Activated CD8-positive, alpha-beta T cell treated with anti-CD3 and anti-CD28 coated beads, Interleukin-2, amount 10 ng/mL, durations not matched to agents 7 days and 5 days (primary cell): ENCODE data around the gene HSPA9. TPM values are rescaled to one million over a fixed set of nuclear protein-coding genes. Genes with fewer than 3 reads are reported as not detected.
A peak's percentile ranks its signal among the peaks of the same experiment; 100 is the strongest.
"Not testable (repeated sequence)": the region's sequence is repeated elsewhere in the genome, so short reads cannot be mapped to it uniquely, and the experiment has no call there.

Experiments
- ATAC-seq: fragments of 150-1000 bp; cut with Tn5 transposase; one replicate; pipeline ENCODE4 v1.10.0; 2021; ENCODE audit warnings: moderate library complexity
- CTCF ChIA-PET: fragments of 350-600 bp; sonication (Branson Sonifier 250); formaldehyde crosslinking; loops from one replicate; lab custom pipeline; 2021; ENCODE audit warnings: antibody characterized with exemption; lab: Charles Lee
- POLR2A ChIA-PET: fragments of 350-600 bp; sonication (Branson Sonifier 250); formaldehyde crosslinking; loops from one replicate; lab custom pipeline; 2021; ENCODE audit warnings: antibody characterized with exemption; lab: Charles Lee
- DNase-seq: peaks from one replicate; pipeline ENCODE4 v3.0.0-alpha.2; 2020
- H3K27ac Mint-ChIP-seq: one replicate; pipeline ENCODE4 v1.8.0; 2021; ENCODE audit warnings: mild to moderate bottlenecking, mixed read lengths
- H3K27me3 Mint-ChIP-seq: one replicate; pipeline ENCODE4 v1.8.0; 2021; ENCODE audit warnings: low read depth, mixed read lengths
- H3K36me3 Mint-ChIP-seq: one replicate; pipeline ENCODE4 v1.8.0; 2021; ENCODE audit warnings: low read depth, mixed read lengths
- H3K4me1 Mint-ChIP-seq: one replicate; pipeline ENCODE4 v1.8.0; 2021; ENCODE audit warnings: low read depth, mixed read lengths
- H3K4me3 Mint-ChIP-seq: one replicate; pipeline ENCODE4 v1.8.0; 2021; ENCODE audit warnings: mild to moderate bottlenecking, mixed read lengths
- H3K9me3 Mint-ChIP-seq: one replicate; pipeline ENCODE4 v1.8.0; 2022; ENCODE audit warnings: mixed read lengths; ENCODE audit not compliant: insufficient read depth
- total RNA-seq, 2 experiments: library from RNA; stranded (reverse); gene quantifications; one replicate each; pipeline ENCODE4 v1.2.3, GENCODE V29; 2021

HSPA9 gene
- total RNA-seq, 2 experiments from 2014 or later = 214 to 216 TPM

- POLR2A ChIA-PET = interaction anchor here (0.7 kb wide), 1 partner anchor 368 kb away, joined by 4 read pairs; no protein-coding TSS in a partner anchor
- Mint-ChIP-seq H3K4me1 (peaks cover 16% of the 10 kb centered on the region), H3K4me3 (no peak overlapping the region), H3K27me3 (no peaks in the 10 kb centered on the region), H3K9me3 (no peaks in the 10 kb centered on the region), H3K36me3 (peaks cover 25% of the 10 kb centered on the region), H3K27ac (peak overlapping the region; percentile 16)
- ATAC-seq = no peak
- CTCF ChIA-PET = interaction anchor here (1.0 to 1.6 kb wide), 3 partner anchors 9 to 78 kb away, joined by 3 to 5 read pairs (median 5); no protein-coding TSS in a partner anchor
- DNase-seq = no peak
Measured at GRCh38 chr5:138527170-138527569, 48.0 kb downstream of the HSPA9 start.

GRCh38 chr5:138523406-138523805 is 51.8 kb downstream of the HSPA9 start:
- Mint-ChIP-seq H3K27me3 (no peaks in the 10 kb centered on the region), H3K27ac (no peak overlapping the region), H3K36me3 (peaks cover 22% of the 10 kb centered on the region), H3K4me1 (peaks cover 14% of the 10 kb centered on the region), H3K4me3 (no peak overlapping the region), H3K9me3 (no peaks in the 10 kb centered on the region)
- DNase-seq (no peak), ATAC-seq (no peak)
- ChIA-PET POLR2A (no interaction called here), CTCF (no interaction called here)

- Mint-ChIP-seq H3K9me3 (no peaks in the 10 kb centered on the region), H3K27ac (no peak overlapping the region), H3K4me3 (no peak overlapping the region), H3K27me3 (no peaks in the 10 kb centered on the region), H3K4me1 (peaks cover 11% of the 10 kb centered on the region), H3K36me3 (peaks cover 34% of the 10 kb centered on the region)
- ATAC-seq (no peak), DNase-seq (no peak)
- CTCF ChIA-PET = no interaction called here
- POLR2A ChIA-PET = no interaction called here
Measured at GRCh38 chr5:138520971-138521370, 54.2 kb downstream of the HSPA9 start.

GRCh38 chr5:138517437-138517836 is 57.8 kb downstream of the HSPA9 start:
- H3K36me3 Mint-ChIP-seq = peaks cover 56% of the 10 kb centered on the region

GRCh38 chr5:138515556-138516245 is 59.5 kb downstream of the HSPA9 start:
- POLR2A ChIA-PET = no interaction called here
- CTCF ChIA-PET = interaction anchor here (0.8 to 1.9 kb wide), 4 partner anchors 12 to 112 kb away, joined by 3 to 7 read pairs (median 3); no protein-coding TSS in a partner anchor
- H3K9me3 Mint-ChIP-seq = no peaks in the 10 kb centered on the region
- no peak for DNase-seq
- no peak for ATAC-seq
- H3K27ac Mint-ChIP-seq = no peak overlapping the region
- H3K36me3 Mint-ChIP-seq = peaks cover 63% of the 10 kb centered on the region
- H3K27me3 Mint-ChIP-seq = no peaks in the 10 kb centered on the region
- no peak overlapping the region for H3K4me3 Mint-ChIP-seq
- H3K4me1 Mint-ChIP-seq = peaks cover 6% of the 10 kb centered on the region

More at GRCh38 chr5:138517437-138517836, 57.8 kb downstream of the HSPA9 start:
- no peaks in the 10 kb centered on the region for H3K9me3 Mint-ChIP-seq
- H3K4me3 Mint-ChIP-seq = no peak overlapping the region
- DNase-seq = no peak
- ChIA-PET CTCF (interaction anchor here (1.8 kb wide), 1 partner anchor 14 kb away, joined by 5 read pairs; no protein-coding TSS in a partner anchor), POLR2A (no interaction called here)
- ATAC-seq = no peak
- peaks cover 8% of the 10 kb centered on the region for H3K4me1 Mint-ChIP-seq
- H3K27me3 Mint-ChIP-seq = no peaks in the 10 kb centered on the region
- no peak overlapping the region for H3K27ac Mint-ChIP-seq

- no peak for ATAC-seq
- Mint-ChIP-seq H3K4me1 (peaks cover 3% of the 10 kb centered on the region), H3K4me3 (no peak overlapping the region), H3K27me3 (no peaks in the 10 kb centered on the region), H3K9me3 (no peaks in the 10 kb centered on the region), H3K36me3 (peaks cover 69% of the 10 kb centered on the region), H3K27ac (no peak overlapping the region)
- POLR2A ChIA-PET = interaction anchor here (1.1 kb wide), 1 partner anchor 30 kb away, joined by 5 read pairs; the partner anchor contains the start of gene ETF1
- DNase-seq = no peak
- CTCF ChIA-PET = interaction anchor here (0.6 to 0.8 kb wide), 2 partner anchors 11 to 201 kb away, joined by 3 read pairs; no protein-coding TSS in a partner anchor
Measured at GRCh38 chr5:138514021-138514420, 61.2 kb downstream of the HSPA9 start.

- peaks cover 48% of the 10 kb centered on the region for H3K36me3 Mint-ChIP-seq
- H3K9me3 Mint-ChIP-seq = no peaks in the 10 kb centered on the region
- ChIA-PET CTCF (interaction anchor here (0.7 kb wide), 1 partner anchor 60 kb away, joined by 4 read pairs; no protein-coding TSS in a partner anchor), POLR2A (interaction anchor here (1.1 kb wide), 1 partner anchor 66 kb away, joined by 3 read pairs; the partner anchor contains the start of gene HSPA9)
- no peak overlapping the region for H3K4me3 Mint-ChIP-seq
- DNase-seq (no peak), ATAC-seq (no peak)
- H3K4me1 Mint-ChIP-seq = no peaks in the 10 kb centered on the region
- no peaks in the 10 kb centered on the region for H3K27me3 Mint-ChIP-seq
- H3K27ac Mint-ChIP-seq = no peak overlapping the region
Measured at GRCh38 chr5:138508958-138509357, 66.2 kb downstream of the HSPA9 start.

GRCh38 chr5:138507485-138507884 is 67.7 kb downstream of the HSPA9 start:
- ATAC-seq, DNase-seq, H3K27me3 Mint-ChIP-seq, H3K9me3 Mint-ChIP-seq, CTCF ChIA-PET, H3K27ac Mint-ChIP-seq, POLR2A ChIA-PET, H3K4me3 Mint-ChIP-seq, H3K4me1 Mint-ChIP-seq: not testable (repeated sequence)
- H3K36me3 Mint-ChIP-seq = peaks cover 40% of the 10 kb centered on the region

GRCh38 chr5:138506370-138507306 is 68.6 kb downstream of the HSPA9 start:
- DNase-seq = no peak
- Mint-ChIP-seq H3K36me3 (peaks cover 35% of the 10 kb centered on the region), H3K27ac (no peak overlapping the region), H3K4me3 (no peak overlapping the region), H3K27me3 (no peaks in the 10 kb centered on the region), H3K4me1 (no peaks in the 10 kb centered on the region), H3K9me3 (no peaks in the 10 kb centered on the region)
- POLR2A ChIA-PET = no interaction called here
- CTCF ChIA-PET = no interaction called here
- ATAC-seq = no peak

GRCh38 chr5:138504799-138505198 is 70.4 kb downstream of the HSPA9 start:
- POLR2A ChIA-PET = interaction anchor here (0.9 kb wide), 1 partner anchor 37 kb away, joined by 3 read pairs; no protein-coding TSS in a partner anchor
- H3K27ac Mint-ChIP-seq = peak overlapping the region; percentile 34
- H3K4me1 Mint-ChIP-seq = no peaks in the 10 kb centered on the region
- CTCF ChIA-PET = interaction anchor here (0.9 to 5.1 kb wide), 7 partner anchors 11 to 153 kb away, joined by 3 to 65 read pairs (median 13); partner anchors contain the start of genes EGR1 and KDM3B
- no peak for ATAC-seq
- H3K27me3 Mint-ChIP-seq = no peaks in the 10 kb centered on the region
- H3K36me3 Mint-ChIP-seq = peaks cover 24% of the 10 kb centered on the region
- no peak for DNase-seq
- no peak overlapping the region for H3K4me3 Mint-ChIP-seq
- no peaks in the 10 kb centered on the region for H3K9me3 Mint-ChIP-seq
